ENCODE results near the gene PPOX. TPM values are rescaled to one million over a fixed set of nuclear protein-coding genes. Genes with fewer than 3 reads are reported as not detected.
A peak's percentile ranks its signal among the peaks of the same experiment; 100 is the strongest.

Gene PPOX
- total RNA-seq, 5 donors from 2014 or later (not counting 1 experiment from before 2014, with no cell fraction given), result 38.3 to 85.4 (median 69.2) TPM

- no peaks in the 10 kb centered on the region for H3K9me3 Mint-ChIP-seq
- peaks cover 26% of the 10 kb centered on the region for H3K36me3 Mint-ChIP-seq
- peaks cover 64 to 72% (median 72%) of the 10 kb centered on the region in 3 donors for H3K4me1 Mint-ChIP-seq
- H3K27me3 Mint-ChIP-seq, result no peaks in the 10 kb centered on the region
- POLR2A ChIA-PET, result interaction anchor here (0.5 to 2.1 kb wide), 9 partner anchors 14 to 188 kb away, joined by 3 to 14 read pairs (median 6); partner anchors contain the start of genes TOMM40L (in 2 of the 2), PPOX (in 1 of the 2) and SDHC (in 1 of the 2)
- H3K27me3 ChIP-seq (replicated peaks in 1 of 2; ENCODE audit: control insufficient read depth in 2 of 2, extremely low read depth in 1 of 2, insufficient read depth in 2 of 2, low read length in 1 of 2), result no peaks in the 10 kb centered on the region
- peak within 1 kb of the TSS; percentile 79 for H3K27ac ChIP-seq (ENCODE audit: low read length)
- H3K36me3 ChIP-seq (ENCODE audit: control insufficient read depth in 2 of 2, extremely low read depth in 1 of 2, insufficient read depth in 1 of 2, low read length in 1 of 2), result peaks cover 4 to 31% of the 10 kb centered on the region in 2 donors
- peak within 1 kb of the TSS; percentile 93 to 95 (median 95) for H3K4me3 Mint-ChIP-seq
- ATAC-seq (replicated peaks in 1 of 4) (peak; percentile 98), DNase-seq (peak; percentile 82 to 99 (median 96))
- H3K4me3 ChIP-seq (ENCODE audit: control insufficient read depth in 1 of 2, extremely low read depth in 1 of 2, low read length in 1 of 2), result peak within 1 kb of the TSS; percentile 90 to 91
- H3K4me1 ChIP-seq (ENCODE audit: control insufficient read depth in 1 of 2, extremely low read depth in 1 of 2, insufficient read depth in 2 of 2, low read length in 2 of 2), result peaks cover 22 to 49% of the 10 kb centered on the region in 2 experiments
- CTCF ChIA-PET, result interaction anchor here (0.6 to 6.1 kb wide), 11 partner anchors 10 to 1012 kb away, joined by 3 to 76 read pairs (median 5); partner anchors contain the start of genes CASQ1 (in 1 of the 2), CFAP126 (in 1 of the 2), PPOX (in 1 of the 2) and TOMM40L (in 1 of the 2)
- WGBS (ENCODE audit: insufficient coverage), result 9% methylated on average over 42 of the region's 53 CpGs
- no peaks in the 10 kb centered on the region for H3K9me3 ChIP-seq
- peak within 1 kb of the TSS; percentile 97 to 98 for H3K27ac Mint-ChIP-seq
Measured at GRCh38 chr1:161201836-161202712, 35.8 kb downstream of the PPOX start, which contains the start of gene NDUFS2. TSS of gene NDUFS2 (plus strand) at chr1:161202367. CDS start at chr1:161202386, 19 bp downstream.

- Mint-ChIP-seq H3K4me1 (peaks cover 48 to 64% (median 64%) of the 10 kb centered on the region in 3 donors), H3K27ac (peak overlapping the region in 1 of 2 donors; percentile 49), H3K27me3 (no peaks in the 10 kb centered on the region), H3K4me3 (no peak overlapping the region), H3K9me3 (no peaks in the 10 kb centered on the region), H3K36me3 (peaks cover 50% of the 10 kb centered on the region)
- Histone ChIP-seq H3K9me3 (no peaks in the 10 kb centered on the region), H3K36me3 (ENCODE audit: control insufficient read depth in 2 of 2, extremely low read depth in 1 of 2, insufficient read depth in 1 of 2, low read length in 1 of 2) (peaks cover 11 to 70% of the 10 kb centered on the region in 2 donors), H3K27me3 (replicated peaks in 1 of 2; ENCODE audit: control insufficient read depth in 2 of 2, extremely low read depth in 1 of 2, insufficient read depth in 2 of 2, low read length in 1 of 2) (no peaks in the 10 kb centered on the region), H3K4me1 (ENCODE audit: control insufficient read depth in 1 of 2, extremely low read depth in 1 of 2, insufficient read depth in 2 of 2, low read length in 2 of 2) (peaks cover 13 to 40% of the 10 kb centered on the region in 2 experiments), H3K4me3 (ENCODE audit: control insufficient read depth in 1 of 2, extremely low read depth in 1 of 2, low read length in 1 of 2) (no peak overlapping the region), H3K27ac (ENCODE audit: low read length) (no peak overlapping the region)
- 100% methylated on average over 10 of the region's 12 CpGs for WGBS (ENCODE audit: insufficient coverage)
- no peak for ATAC-seq (replicated peaks in 1 of 4)
- no peak for DNase-seq
- POLR2A ChIA-PET, result no interaction called here
- CTCF ChIA-PET, result interaction anchor here in 1 of 2 donors (0.6 to 6.1 kb wide), 5 partner anchors 13 to 176 kb away, joined by 5 to 76 read pairs (median 7); partner anchors contain the start of gene TOMM40L
Measured at GRCh38 chr1:161206411-161207140, 40.4 kb downstream of the PPOX start.

GRCh38 chr1:161207173-161207572 is 40.9 kb downstream of the PPOX start:
- H3K4me1 ChIP-seq (ENCODE audit: control insufficient read depth in 1 of 2, extremely low read depth in 1 of 2, insufficient read depth in 2 of 2, low read length in 2 of 2), result peaks cover 13 to 34% of the 10 kb centered on the region in 2 experiments
- no peak overlapping the region for H3K27ac ChIP-seq (ENCODE audit: low read length)
- Mint-ChIP-seq H3K4me3 (no peak overlapping the region), H3K36me3 (peaks cover 56% of the 10 kb centered on the region), H3K27ac (no peak overlapping the region), H3K9me3 (no peaks in the 10 kb centered on the region), H3K27me3 (no peaks in the 10 kb centered on the region), H3K4me1 (peaks cover 44 to 58% (median 58%) of the 10 kb centered on the region in 3 donors)
- no peaks in the 10 kb centered on the region for H3K27me3 ChIP-seq (replicated peaks in 1 of 2; ENCODE audit: control insufficient read depth in 2 of 2, extremely low read depth in 1 of 2, insufficient read depth in 2 of 2, low read length in 1 of 2)
- H3K4me3 ChIP-seq (ENCODE audit: control insufficient read depth in 1 of 2, extremely low read depth in 1 of 2, low read length in 1 of 2), result no peak overlapping the region
- WGBS (ENCODE audit: insufficient coverage), result 85% methylated on average over 3 of the region's 8 CpGs
- ATAC-seq (replicated peaks in 1 of 4), result no peak
- peaks cover 13 to 76% of the 10 kb centered on the region in 2 donors for H3K36me3 ChIP-seq (ENCODE audit: control insufficient read depth in 2 of 2, extremely low read depth in 1 of 2, insufficient read depth in 1 of 2, low read length in 1 of 2)
- POLR2A ChIA-PET, result no interaction called here
- no peaks in the 10 kb centered on the region for H3K9me3 ChIP-seq
- DNase-seq, result no peak
- CTCF ChIA-PET, result interaction anchor here in 1 of 2 donors (0.6 to 6.1 kb wide), 3 partner anchors 19 to 175 kb away, joined by 5 to 76 read pairs (median 7); partner anchors contain the start of gene TOMM40L

- H3K9me3 ChIP-seq, result no peaks in the 10 kb centered on the region
- no peaks in the 10 kb centered on the region for H3K27me3 ChIP-seq (replicated peaks in 1 of 2; ENCODE audit: control insufficient read depth in 2 of 2, extremely low read depth in 1 of 2, insufficient read depth in 2 of 2, low read length in 1 of 2)
- ATAC-seq (replicated peaks in 1 of 4), result peak; percentile 90 to 98 (median 90)
- H3K4me1 Mint-ChIP-seq, result peaks cover 34 to 40% (median 38%) of the 10 kb centered on the region in 3 donors
- peak overlapping the region; percentile 71 to 84 for H3K27ac Mint-ChIP-seq
- peak in 34 of 35 experiments; percentile 49 to 82 (median 69) for DNase-seq
- no peaks in the 10 kb centered on the region for H3K9me3 Mint-ChIP-seq
- peaks cover 13 to 88% of the 10 kb centered on the region in 2 donors for H3K36me3 ChIP-seq (ENCODE audit: control insufficient read depth in 2 of 2, extremely low read depth in 1 of 2, insufficient read depth in 1 of 2, low read length in 1 of 2)
- H3K36me3 Mint-ChIP-seq, result peaks cover 70% of the 10 kb centered on the region
- no peak overlapping the region for H3K4me3 Mint-ChIP-seq
- H3K4me3 ChIP-seq (ENCODE audit: control insufficient read depth in 1 of 2, extremely low read depth in 1 of 2, low read length in 1 of 2), result no peak overlapping the region
- H3K27me3 Mint-ChIP-seq, result no peaks in the 10 kb centered on the region
- 66% methylated on average over 6 of the region's 11 CpGs for WGBS (ENCODE audit: insufficient coverage)
- ChIA-PET CTCF (interaction anchor here (1.0 to 2.2 kb wide), 4 partner anchors 10 to 172 kb away, joined by 3 to 32 read pairs (median 6); partner anchors contain the start of gene TOMM40L (in 2 of the 2)), POLR2A (no interaction called here)
- H3K4me1 ChIP-seq (ENCODE audit: control insufficient read depth in 1 of 2, extremely low read depth in 1 of 2, insufficient read depth in 2 of 2, low read length in 2 of 2), result peaks cover 3 to 19% of the 10 kb centered on the region in 2 experiments
- no peak overlapping the region for H3K27ac ChIP-seq (ENCODE audit: low read length)
Measured at GRCh38 chr1:161209790-161210409, 43.7 kb downstream of the PPOX start.

- Histone ChIP-seq H3K4me3 (ENCODE audit: control insufficient read depth in 1 of 2, extremely low read depth in 1 of 2, low read length in 1 of 2) (no peak overlapping the region), H3K4me1 (ENCODE audit: control insufficient read depth in 1 of 2, extremely low read depth in 1 of 2, insufficient read depth in 2 of 2, low read length in 2 of 2) (peaks cover 18 to 34% of the 10 kb centered on the region in 2 experiments), H3K27ac (ENCODE audit: low read length) (no peak overlapping the region), H3K9me3 (no peaks in the 10 kb centered on the region), H3K36me3 (ENCODE audit: control insufficient read depth in 2 of 2, extremely low read depth in 1 of 2, insufficient read depth in 1 of 2, low read length in 1 of 2) (peaks cover 6 to 52% of the 10 kb centered on the region in 2 donors), H3K27me3 (replicated peaks in 1 of 2; ENCODE audit: control insufficient read depth in 2 of 2, extremely low read depth in 1 of 2, insufficient read depth in 2 of 2, low read length in 1 of 2) (no peaks in the 10 kb centered on the region)
- 97% methylated on average over 3 of the region's 9 CpGs for WGBS (ENCODE audit: insufficient coverage)
- ChIA-PET POLR2A (no interaction called here), CTCF (no interaction called here)
- H3K4me1 Mint-ChIP-seq, result peaks cover 44 to 52% (median 47%) of the 10 kb centered on the region in 3 donors
- H3K36me3 Mint-ChIP-seq, result peaks cover 49% of the 10 kb centered on the region
- peak overlapping the region; percentile 12 to 13 for H3K27ac Mint-ChIP-seq
- no peaks in the 10 kb centered on the region for H3K27me3 Mint-ChIP-seq
- no peak for DNase-seq
- ATAC-seq (replicated peaks in 1 of 4), result no peak
- no peaks in the 10 kb centered on the region for H3K9me3 Mint-ChIP-seq
- no peak overlapping the region for H3K4me3 Mint-ChIP-seq
Measured at GRCh38 chr1:161214369-161214768, 48.1 kb downstream of the PPOX start.
